UCSD-AML1 (cell line): Measurements from ENCODE around the gene HDAC9.
A peak's percentile ranks its signal among the peaks of the same experiment; 100 is the strongest.

ENCODE experiments used
- DNase-seq: peaks from one replicate; lab custom pipeline; 2025; ENCODE audit not compliant: unreplicated experiment; lab: John Stamatoyannopoulos, UW

HDAC9 gene

GRCh38 chr7:18494406-18494805 is 1.1 kb upstream of the HDAC9 start:
- DNase-seq: no peak

GRCh38 chr7:18494821-18495408 is 634 bp upstream of the HDAC9 start:
- no peak for DNase-seq

GRCh38 chr7:18496341-18496700 is 772 bp downstream of the HDAC9 start:
- no peak for DNase-seq

GRCh38 chr7:18497082-18497481 is 1.5 kb downstream of the HDAC9 start:
- DNase-seq: no peak

- DNase-seq: no peak
Measured at GRCh38 chr7:18497800-18498199, 2.3 kb downstream of the HDAC9 start.

- DNase-seq: no peak
Measured at GRCh38 chr7:18498341-18498740, 2.8 kb downstream of the HDAC9 start.

- DNase-seq: no peak
Measured at GRCh38 chr7:18499407-18500177, 4.0 kb downstream of the HDAC9 start.

- DNase-seq: no peak
Measured at GRCh38 chr7:18503126-18503866, 7.7 kb downstream of the HDAC9 start.

GRCh38 chr7:18504965-18505364 is 9.4 kb downstream of the HDAC9 start:
- DNase-seq: no peak

GRCh38 chr7:18505870-18506460 is 10.4 kb downstream of the HDAC9 start:
- no peak for DNase-seq

GRCh38 chr7:18508443-18509427 is 13.2 kb downstream of the HDAC9 start:
- peak; percentile 4 for DNase-seq

- no peak for DNase-seq
Measured at GRCh38 chr7:18509481-18509880, 13.9 kb downstream of the HDAC9 start.

GRCh38 chr7:18511351-18512140 is 16.0 kb downstream of the HDAC9 start:
- no peak for DNase-seq

- no peak for DNase-seq
Measured at GRCh38 chr7:18513343-18513742, 17.8 kb downstream of the HDAC9 start.

- no peak for DNase-seq
Measured at GRCh38 chr7:18515067-18515466, 19.5 kb downstream of the HDAC9 start.

GRCh38 chr7:18517646-18518045 is 22.1 kb downstream of the HDAC9 start:
- DNase-seq: no peak

GRCh38 chr7:18518555-18518954 is 23.0 kb downstream of the HDAC9 start:
- no peak for DNase-seq

GRCh38 chr7:18520450-18521235 is 25.1 kb downstream of the HDAC9 start:
- DNase-seq: no peak

- no peak for DNase-seq
Measured at GRCh38 chr7:18521236-18521589, 25.7 kb downstream of the HDAC9 start.
